Activated CD4-positive, alpha-beta memory T cell treated with anti-CD3 and anti-CD28 coated beads for 36 hours (primary cell): Measurements from ENCODE around the gene DNLZ. TPM values are rescaled to one million over a fixed set of nuclear protein-coding genes. Genes with fewer than 3 reads are reported as not detected.
"Not testable (repeated sequence)": the region's sequence is repeated elsewhere in the genome, so short reads cannot be mapped to it uniquely, and the experiment has no call there.

Source experiments
- CTCF ChIA-PET: fragments of 350-600 bp; sonication (Branson Sonifier 250); formaldehyde crosslinking; loops from one replicate; lab custom pipeline; 2021; ENCODE audit warnings: antibody characterized with exemption, inconsistent platforms; lab: Charles Lee
- POLR2A ChIA-PET: fragments of 350-600 bp; sonication (Branson Sonifier 250); formaldehyde crosslinking; loops from one replicate; lab custom pipeline; 2021; ENCODE audit warnings: antibody characterized with exemption; lab: Charles Lee
- DNase-seq: peaks from one replicate; pipeline ENCODE4 v3.0.0-alpha.2; 2020
- H3K27ac Mint-ChIP-seq: one replicate; pipeline ENCODE4 v1.8.0; 2021; ENCODE audit warnings: mixed read lengths
- H3K27me3 Mint-ChIP-seq: one replicate; pipeline ENCODE4 v1.8.0; 2021; ENCODE audit warnings: mixed read lengths
- H3K36me3 Mint-ChIP-seq: one replicate; pipeline ENCODE4 v1.8.0; 2021; ENCODE audit warnings: mixed read lengths
- H3K4me1 Mint-ChIP-seq: one replicate; pipeline ENCODE4 v1.8.0; 2021; ENCODE audit warnings: low read depth, mixed read lengths
- H3K4me3 Mint-ChIP-seq: one replicate; pipeline ENCODE4 v1.8.0; 2021; ENCODE audit warnings: mild to moderate bottlenecking, mixed read lengths
- H3K9me3 Mint-ChIP-seq: one replicate; pipeline ENCODE4 v1.8.0; 2021; ENCODE audit warnings: mixed read lengths
- intact Hi-C: fragments of 100-400 bp; cut with micrococcal nuclease; formaldehyde crosslinking; loops from one replicate; pipeline ENCODE4 v1.15.1; 2023
- total RNA-seq, 2 experiments: library from RNA; stranded (reverse); gene quantifications; one replicate each; pipeline ENCODE4 v1.2.3, GENCODE V29; 2021

DNLZ gene
- total RNA-seq, 2 experiments from 2014 or later: 14.5 to 15.2 TPM

DNA sequence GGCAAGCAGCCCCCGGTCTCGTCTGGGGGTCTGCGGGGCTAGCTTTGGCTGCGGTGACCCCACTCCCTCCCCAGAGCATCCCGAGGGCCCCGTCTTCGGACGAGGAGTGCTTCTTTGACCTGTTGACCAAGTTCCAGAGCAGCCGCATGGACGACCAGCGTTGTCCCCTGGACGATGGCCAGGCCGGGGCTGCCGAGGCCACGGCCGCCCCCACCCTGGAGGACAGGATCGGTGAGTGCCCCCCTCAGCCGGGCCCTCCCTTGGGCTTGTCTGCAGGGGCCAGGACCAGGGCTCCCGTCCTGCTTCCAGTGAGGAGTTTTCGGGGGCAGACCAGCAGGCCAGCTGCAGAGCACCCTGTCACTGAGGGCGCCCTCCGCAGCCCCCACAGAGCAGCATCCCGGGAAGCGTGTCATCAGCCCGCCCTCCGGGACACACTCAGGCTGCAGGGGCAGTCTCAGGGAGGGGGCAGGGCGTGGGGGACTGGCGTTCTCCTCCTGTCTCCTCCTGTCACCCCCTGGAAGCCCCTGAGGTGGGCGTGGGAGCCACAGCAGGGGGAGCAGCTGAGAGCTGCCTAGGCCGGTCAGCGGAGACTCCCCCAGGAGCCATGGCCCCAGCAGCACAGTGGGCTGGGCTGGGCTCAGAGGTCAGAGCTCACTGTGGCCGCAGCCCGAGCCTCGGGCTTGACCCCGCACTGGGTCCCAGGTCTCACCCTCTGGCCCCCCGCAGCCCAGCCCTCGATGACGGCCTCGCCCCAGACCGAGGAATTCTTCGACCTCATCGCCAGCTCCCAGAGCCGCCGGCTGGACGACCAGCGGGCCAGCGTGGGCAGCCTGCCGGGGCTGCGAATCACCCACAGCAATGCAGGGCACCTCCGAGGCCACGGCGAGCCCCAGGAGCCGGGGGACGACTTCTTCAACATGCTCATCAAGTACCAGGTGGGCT, 7.7 kb downstream of the DNLZ start:
- H3K4me1 Mint-ChIP-seq: no peaks in the 10 kb centered on the region
- no peak for DNase-seq
- ChIA-PET CTCF (no interaction called here), POLR2A (no interaction called here)
- no peaks in the 10 kb centered on the region for H3K36me3 Mint-ChIP-seq
- no peaks in the 10 kb centered on the region for H3K9me3 Mint-ChIP-seq
- H3K27ac Mint-ChIP-seq: no peak overlapping the region
- no peaks in the 10 kb centered on the region for H3K27me3 Mint-ChIP-seq
- intact Hi-C loops: no loop called here
- H3K4me3 Mint-ChIP-seq: no peak overlapping the region

DNA sequence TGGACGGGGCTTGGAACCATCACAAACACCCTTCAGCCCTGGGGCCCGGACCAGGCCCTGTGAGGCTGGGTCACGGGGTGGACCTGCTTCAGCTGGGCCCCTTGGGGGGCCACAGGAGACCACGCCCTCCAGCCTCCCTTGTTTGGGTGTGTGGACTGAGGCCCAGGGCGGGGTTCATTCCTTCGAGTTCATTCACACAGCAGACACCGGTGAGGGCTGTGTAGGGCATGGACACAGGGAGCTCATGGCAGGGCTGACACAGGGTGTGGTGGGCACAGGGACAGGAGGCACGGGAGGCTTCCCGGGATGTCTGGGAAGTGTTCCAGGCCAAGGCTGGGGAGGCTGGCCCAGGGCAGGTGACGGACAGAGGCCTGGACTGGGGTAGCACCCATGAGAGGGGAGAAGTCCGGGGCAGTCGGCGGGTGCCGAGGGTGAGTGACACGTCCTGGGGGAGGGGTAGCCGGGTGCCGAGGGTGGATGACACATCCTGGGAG, 8.9 kb downstream of the DNLZ start:
- no peak overlapping the region for H3K27ac Mint-ChIP-seq
- ChIA-PET CTCF (interaction anchor here (0.7 kb wide), 1 partner anchor 9 kb away, joined by 3 read pairs; the partner anchor contains the start of gene DNLZ), POLR2A (interaction anchor here (0.9 to 1.4 kb wide), 2 partner anchors 8 to 9 kb away, joined by 3 to 5 read pairs; partner anchors contain the start of gene DNLZ)
- H3K36me3 Mint-ChIP-seq: no peaks in the 10 kb centered on the region
- intact Hi-C loops: no loop called here
- no peaks in the 10 kb centered on the region for H3K27me3 Mint-ChIP-seq
- no peaks in the 10 kb centered on the region for H3K9me3 Mint-ChIP-seq
- no peak overlapping the region for H3K4me3 Mint-ChIP-seq
- DNase-seq: no peak
- no peaks in the 10 kb centered on the region for H3K4me1 Mint-ChIP-seq

DNA sequence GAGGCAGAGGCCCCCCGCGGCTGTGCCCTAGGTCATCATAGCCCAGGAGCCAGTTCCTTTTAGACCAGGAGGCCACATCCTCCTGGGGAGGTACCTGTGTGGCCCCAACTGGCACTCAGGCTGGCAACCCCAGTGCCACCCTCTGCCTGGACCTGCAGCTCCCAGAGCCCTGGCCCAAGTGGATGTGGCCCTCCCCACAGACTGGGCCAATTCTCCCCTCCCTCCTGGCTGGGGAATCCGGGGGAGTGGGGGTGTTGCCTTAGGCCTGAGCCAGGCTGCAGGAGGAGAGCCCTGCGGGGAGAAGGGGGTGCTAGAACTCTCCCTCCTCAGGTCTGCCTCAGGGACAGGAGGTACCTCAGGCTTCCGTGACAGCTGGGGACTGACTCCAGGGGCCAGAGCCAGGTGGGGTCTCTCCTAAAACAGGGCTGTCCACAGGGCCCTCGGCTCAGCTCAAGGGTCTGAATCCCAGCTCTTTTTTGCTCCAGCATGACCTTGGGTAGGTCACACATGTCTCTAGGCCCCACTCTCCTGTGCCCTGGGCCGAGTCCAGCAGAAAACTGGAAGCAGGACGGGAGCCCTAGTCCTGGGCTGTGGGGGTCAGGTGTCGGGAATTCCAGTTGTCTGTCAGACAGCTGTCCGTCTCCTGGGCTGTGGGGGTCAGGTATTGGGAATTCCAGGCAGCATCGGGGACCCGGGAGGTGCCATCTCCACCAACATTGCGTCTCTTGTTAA, 9.6 kb downstream of the DNLZ start:
- H3K4me3 Mint-ChIP-seq: no peak overlapping the region
- intact Hi-C loops: no loop called here
- ChIA-PET POLR2A (interaction anchor here (0.9 to 1.4 kb wide), 2 partner anchors 9 to 10 kb away, joined by 3 to 5 read pairs; partner anchors contain the start of gene DNLZ), CTCF (interaction anchor here (0.7 kb wide), 1 partner anchor 10 kb away, joined by 3 read pairs; the partner anchor contains the start of gene DNLZ)
- no peaks in the 10 kb centered on the region for H3K4me1 Mint-ChIP-seq
- H3K27me3 Mint-ChIP-seq: no peaks in the 10 kb centered on the region
- H3K27ac Mint-ChIP-seq: no peak overlapping the region
- H3K36me3 Mint-ChIP-seq: no peaks in the 10 kb centered on the region
- no peaks in the 10 kb centered on the region for H3K9me3 Mint-ChIP-seq
- DNase-seq: no peak

DNA sequence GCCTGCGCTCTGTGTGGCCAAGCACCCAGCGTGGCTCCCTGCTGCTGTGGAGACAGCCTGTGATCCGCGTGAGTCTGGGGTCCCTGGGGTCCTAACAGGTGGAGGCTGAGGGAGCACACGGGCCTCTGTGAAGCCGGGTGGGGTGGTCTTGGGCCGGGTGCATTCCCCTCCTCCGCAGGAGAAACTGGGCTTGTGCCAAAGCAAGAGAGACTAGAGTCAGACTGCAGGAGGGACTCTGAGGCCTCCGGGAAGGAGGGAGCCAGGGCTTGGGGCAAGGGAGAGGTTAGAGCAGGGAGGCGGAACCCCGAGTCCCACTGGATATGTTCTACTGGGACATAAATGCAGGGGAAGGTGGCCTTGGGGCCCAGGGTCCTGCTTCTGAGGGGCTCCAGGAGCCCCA, 10.5 kb downstream of the DNLZ start:
- no peaks in the 10 kb centered on the region for H3K36me3 Mint-ChIP-seq
- no peaks in the 10 kb centered on the region for H3K9me3 Mint-ChIP-seq
- DNase-seq: no peak
- CTCF ChIA-PET: no interaction called here
- H3K4me1 Mint-ChIP-seq: no peaks in the 10 kb centered on the region
- no peak overlapping the region for H3K27ac Mint-ChIP-seq
- H3K27me3 Mint-ChIP-seq: no peaks in the 10 kb centered on the region
- POLR2A ChIA-PET: no interaction called here
- intact Hi-C loops: no loop called here
- H3K4me3 Mint-ChIP-seq: no peak overlapping the region

DNA sequence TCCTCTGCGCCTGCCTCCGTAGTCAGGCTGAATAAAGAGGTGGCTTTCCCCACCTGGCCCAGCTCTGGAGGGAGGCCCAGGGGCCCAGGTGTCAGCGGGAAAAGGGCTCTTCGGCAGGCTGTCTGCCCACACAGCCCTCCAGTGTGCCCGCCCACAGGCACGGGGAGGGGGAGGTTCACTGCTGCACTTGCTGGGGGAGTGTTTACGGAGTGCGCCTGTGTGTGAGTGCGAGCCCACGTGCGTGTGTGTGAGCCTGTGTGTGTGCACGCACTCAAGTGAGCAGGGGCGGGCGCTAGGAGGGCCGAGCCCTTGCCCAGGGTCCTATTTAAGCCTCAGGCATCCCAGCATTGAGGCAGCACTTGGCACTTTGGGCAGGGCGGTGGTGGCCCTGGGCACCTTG, 10.9 kb downstream of the DNLZ start:
- Mint-ChIP-seq H3K27ac (no peak overlapping the region), H3K9me3 (no peaks in the 10 kb centered on the region), H3K4me3 (no peak overlapping the region), H3K27me3 (no peaks in the 10 kb centered on the region), H3K36me3 (no peaks in the 10 kb centered on the region), H3K4me1 (no peaks in the 10 kb centered on the region)
- intact Hi-C loops: no loop called here
- CTCF ChIA-PET: no interaction called here
- POLR2A ChIA-PET: no interaction called here
- no peak for DNase-seq

DNA sequence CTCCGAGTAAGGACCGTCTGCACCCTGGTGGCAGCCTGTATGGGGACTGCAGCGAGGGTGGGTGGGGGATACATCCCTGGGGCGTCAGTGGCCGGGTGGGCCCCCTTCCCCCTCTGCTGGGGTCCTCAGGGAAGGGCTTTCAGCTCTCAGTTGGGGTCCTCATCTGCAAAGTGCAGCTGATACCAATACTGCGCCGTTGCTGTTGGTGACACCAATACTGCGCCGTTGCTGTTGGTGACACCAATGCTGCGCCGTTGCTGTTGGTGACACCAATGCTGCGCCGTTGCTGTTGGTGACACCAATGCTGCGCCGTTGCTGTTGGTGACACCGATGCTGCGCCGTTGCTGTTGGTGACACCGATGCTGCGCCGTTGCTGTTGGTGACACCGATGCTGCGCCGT, 11.7 kb downstream of the DNLZ start:
- CTCF ChIA-PET: not testable (repeated sequence)

DNA sequence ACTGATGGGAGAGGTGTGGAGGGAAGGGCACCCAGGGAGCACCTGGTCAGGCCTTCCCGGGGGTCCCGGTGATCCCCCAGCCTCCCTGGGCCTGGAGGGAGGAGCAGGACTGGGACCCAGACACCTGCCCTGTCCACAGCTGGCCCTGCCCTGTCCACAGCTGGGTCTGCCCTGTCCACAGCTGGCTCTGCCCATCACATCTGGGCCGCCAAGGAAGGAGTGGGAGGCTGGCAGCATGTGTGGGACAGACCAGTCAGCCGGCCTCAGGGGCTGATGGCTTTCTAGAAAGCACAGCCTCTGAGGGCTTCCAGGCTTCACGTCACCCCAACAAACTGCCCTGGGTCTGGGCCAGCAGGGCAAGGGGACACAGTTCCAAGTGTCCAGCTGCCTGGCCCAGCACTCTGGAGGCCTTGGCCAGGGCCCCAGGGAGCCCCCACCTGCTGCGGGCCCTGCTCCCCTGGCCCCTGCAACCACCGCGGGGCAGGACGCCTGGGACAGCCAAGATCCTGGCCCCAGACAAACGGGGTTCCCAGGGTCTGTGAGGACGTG, 12.2 kb downstream of the DNLZ start:
- H3K4me1 Mint-ChIP-seq: no peaks in the 10 kb centered on the region
- H3K36me3 Mint-ChIP-seq: no peaks in the 10 kb centered on the region
- H3K27me3 Mint-ChIP-seq: no peaks in the 10 kb centered on the region
- no peak overlapping the region for H3K4me3 Mint-ChIP-seq
- ChIA-PET CTCF (no interaction called here), POLR2A (no interaction called here)
- intact Hi-C loops: no loop called here
- no peak for DNase-seq
- no peaks in the 10 kb centered on the region for H3K9me3 Mint-ChIP-seq
- H3K27ac Mint-ChIP-seq: no peak overlapping the region

More for the DNA sequence above, 11.7 kb downstream of the DNLZ start:
- intact Hi-C loops, H3K9me3 Mint-ChIP-seq, DNase-seq, H3K4me1 Mint-ChIP-seq, H3K36me3 Mint-ChIP-seq, H3K27me3 Mint-ChIP-seq, H3K4me3 Mint-ChIP-seq, POLR2A ChIA-PET, H3K27ac Mint-ChIP-seq: not testable (repeated sequence)

DNA sequence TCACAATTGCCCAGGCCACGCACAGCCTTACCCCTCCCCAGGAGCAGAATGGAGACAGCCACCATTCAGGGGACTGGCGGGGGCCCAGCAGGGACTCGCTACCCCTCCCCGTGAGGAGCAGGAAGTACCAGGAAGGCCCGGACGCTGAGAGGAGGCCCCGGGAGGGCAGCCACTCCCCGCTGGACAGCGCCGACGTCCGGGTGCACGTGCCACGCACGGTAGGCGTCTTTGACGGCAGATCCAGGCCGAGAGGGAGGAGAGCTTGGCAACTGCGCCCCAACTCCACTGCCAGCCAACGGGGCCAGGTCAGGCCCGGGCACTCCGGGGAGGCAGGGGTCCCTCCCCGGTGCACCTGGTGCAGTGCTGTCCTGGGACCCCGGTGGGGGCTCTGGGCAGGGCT, 14.0 kb downstream of the DNLZ start:
- Mint-ChIP-seq H3K27ac (no peak overlapping the region), H3K9me3 (no peaks in the 10 kb centered on the region), H3K36me3 (no peaks in the 10 kb centered on the region), H3K4me3 (no peak overlapping the region), H3K4me1 (no peaks in the 10 kb centered on the region), H3K27me3 (no peaks in the 10 kb centered on the region)
- DNase-seq: no peak
- ChIA-PET CTCF (no interaction called here), POLR2A (no interaction called here)
- intact Hi-C loops: no loop called here

DNA sequence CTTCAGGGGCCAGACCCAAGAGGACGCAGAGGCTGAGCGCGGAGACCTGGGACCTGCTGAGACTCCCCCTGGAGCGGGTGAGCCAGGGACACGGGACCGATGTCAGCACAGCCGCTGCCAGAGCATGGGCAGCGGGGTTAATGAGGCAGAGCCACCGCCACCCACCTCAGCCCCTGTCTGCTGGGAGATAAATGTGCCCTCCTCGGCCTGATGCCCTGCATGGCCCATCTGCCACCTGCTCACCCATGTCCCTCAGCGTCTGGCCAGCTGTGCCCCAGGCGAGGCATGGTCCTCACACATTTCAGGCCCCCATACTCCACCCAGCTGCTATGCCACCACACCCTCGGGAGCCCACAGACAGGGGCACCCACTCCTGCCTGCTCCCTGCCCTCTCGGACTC, 14.9 kb downstream of the DNLZ start:
- DNase-seq: no peak
- H3K9me3 Mint-ChIP-seq: no peaks in the 10 kb centered on the region
- H3K36me3 Mint-ChIP-seq: no peaks in the 10 kb centered on the region
- no peaks in the 10 kb centered on the region for H3K27me3 Mint-ChIP-seq
- POLR2A ChIA-PET: no interaction called here
- no peaks in the 10 kb centered on the region for H3K4me1 Mint-ChIP-seq
- CTCF ChIA-PET: no interaction called here
- no peak overlapping the region for H3K4me3 Mint-ChIP-seq
- no peak overlapping the region for H3K27ac Mint-ChIP-seq
- intact Hi-C loops: no loop called here

DNA sequence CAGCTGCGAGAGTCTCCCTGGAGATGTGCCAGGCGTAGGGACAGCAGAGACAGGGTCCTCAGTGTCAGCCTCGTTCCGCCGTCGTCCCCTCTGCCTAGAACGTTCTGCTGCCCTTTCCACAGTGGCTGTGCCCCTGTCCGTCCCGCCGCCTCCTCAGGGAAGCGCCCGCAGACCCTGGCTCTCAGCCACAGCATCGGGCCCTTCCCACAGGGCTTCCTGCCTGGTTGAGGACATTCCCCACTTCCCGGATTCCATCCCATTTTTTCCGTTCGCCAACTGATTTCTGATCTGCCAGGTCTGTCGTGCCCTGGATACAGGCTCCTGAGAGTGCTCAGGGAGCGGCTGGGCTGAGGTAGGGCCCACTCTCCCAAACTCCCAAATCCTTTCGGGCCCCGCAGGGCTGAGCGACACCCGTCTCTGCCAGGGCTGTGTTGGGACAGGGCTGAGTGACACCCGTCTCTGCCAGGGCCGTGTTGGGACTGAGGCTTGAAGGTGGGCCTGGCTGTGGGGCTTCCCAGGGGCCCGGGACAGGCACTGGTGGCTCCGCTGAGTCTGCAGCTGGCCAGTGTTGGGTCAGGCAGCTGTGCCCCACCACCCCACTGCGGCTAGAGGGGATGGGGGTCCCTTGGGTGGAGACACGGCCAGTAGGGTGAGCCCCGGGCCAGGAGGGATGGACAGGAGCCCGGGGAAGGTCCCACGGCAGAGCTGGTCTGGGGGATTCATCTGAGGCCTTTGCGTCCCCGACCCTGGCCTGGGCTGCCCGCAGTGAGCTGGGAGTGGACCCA, 15.9 kb downstream of the DNLZ start:
- H3K36me3 Mint-ChIP-seq: no peaks in the 10 kb centered on the region
- H3K27me3 Mint-ChIP-seq: no peaks in the 10 kb centered on the region
- H3K9me3 Mint-ChIP-seq: no peaks in the 10 kb centered on the region
- ChIA-PET CTCF (no interaction called here), POLR2A (no interaction called here)
- no peak for DNase-seq
- H3K4me3 Mint-ChIP-seq: no peak overlapping the region
- H3K27ac Mint-ChIP-seq: no peak overlapping the region
- no peaks in the 10 kb centered on the region for H3K4me1 Mint-ChIP-seq
- intact Hi-C loops: no loop called here

DNA sequence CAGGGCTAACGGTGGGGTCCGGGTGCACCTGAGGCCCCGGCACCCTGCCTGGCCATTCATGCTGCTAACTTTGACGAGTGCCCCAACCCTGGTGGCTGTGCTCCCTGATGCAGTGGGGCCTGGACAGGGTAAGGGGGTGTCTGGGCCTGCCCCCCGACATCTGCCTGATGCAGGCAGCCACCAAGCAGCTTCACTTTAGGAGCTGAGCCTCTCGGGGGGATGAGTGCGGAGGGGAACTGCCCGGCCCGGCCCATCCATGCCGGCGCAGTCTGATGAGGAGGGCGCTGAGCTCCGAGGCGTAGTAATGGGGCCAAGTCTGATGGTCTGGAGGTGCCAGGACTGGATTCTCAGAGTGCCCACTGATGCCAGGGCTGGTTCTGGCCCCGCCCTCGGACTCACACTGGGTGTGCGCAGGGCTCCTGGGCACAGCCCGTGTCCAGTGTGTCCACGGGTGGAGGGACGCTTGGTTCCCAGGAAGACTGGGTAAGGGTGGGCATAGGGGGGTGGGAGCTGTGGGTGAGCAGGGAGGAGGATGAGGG, 16.5 kb downstream of the DNLZ start:
- H3K27me3 Mint-ChIP-seq: no peaks in the 10 kb centered on the region
- ChIA-PET CTCF (no interaction called here), POLR2A (interaction anchor here (1.1 kb wide), 1 partner anchor 16 kb away, joined by 3 read pairs; no protein-coding TSS in a partner anchor)
- no peak for DNase-seq
- no peaks in the 10 kb centered on the region for H3K36me3 Mint-ChIP-seq
- no peak overlapping the region for H3K4me3 Mint-ChIP-seq
- intact Hi-C loops: no loop called here
- H3K9me3 Mint-ChIP-seq: no peaks in the 10 kb centered on the region
- no peaks in the 10 kb centered on the region for H3K4me1 Mint-ChIP-seq
- H3K27ac Mint-ChIP-seq: no peak overlapping the region
